Measurements from ENCODE around the gene THAP11. TPM values are rescaled to one million over a fixed set of nuclear protein-coding genes. Genes with fewer than 3 reads are reported as not detected.

THAP11 gene
- polyA plus RNA-seq, 3 donors: 17.6 to 84.2 (median 52.5) TPM

DNA sequence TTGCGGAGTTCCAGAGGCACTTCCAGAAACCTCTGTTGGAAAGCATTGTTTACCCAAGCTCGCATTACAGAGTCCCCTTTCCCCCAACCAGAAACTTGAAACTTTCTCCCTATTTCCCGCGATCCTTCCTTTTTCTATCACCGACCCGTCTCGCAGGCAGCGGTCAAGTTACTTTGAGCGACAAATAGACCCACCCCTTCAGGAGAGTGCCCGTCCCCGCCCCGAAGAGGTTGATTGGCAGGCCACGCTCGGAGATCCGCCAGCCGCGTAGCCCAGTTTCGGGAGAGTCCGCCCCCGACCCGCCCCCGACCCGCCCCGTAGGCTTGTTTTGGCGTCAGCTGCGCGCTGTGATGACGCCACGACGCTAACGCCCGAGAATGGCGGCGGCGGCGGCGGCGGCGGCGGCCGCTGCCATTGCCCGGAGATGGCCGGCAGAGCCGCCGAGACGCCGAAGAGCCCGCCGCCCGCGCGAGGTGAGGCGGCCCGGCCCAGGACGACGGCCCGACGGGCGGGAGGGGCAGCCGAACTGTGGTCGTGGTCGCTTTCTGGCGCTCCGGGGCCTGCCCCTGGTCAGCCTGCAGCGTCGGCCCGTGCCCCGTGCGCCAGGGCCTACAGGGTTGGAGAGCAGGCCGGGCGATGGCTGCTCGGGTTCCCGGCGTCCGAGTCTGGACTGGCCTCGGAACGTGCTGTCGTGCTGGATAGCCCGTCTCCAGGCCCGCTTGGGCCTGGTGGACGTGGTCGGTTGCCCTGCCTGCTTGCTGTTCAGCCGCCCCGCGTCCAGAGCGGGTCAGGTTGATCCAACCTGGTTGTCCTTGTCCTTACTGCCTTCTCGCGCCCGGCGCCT, 51.0 kb downstream of the THAP11 start, which contains the start of gene PSKH1:
TSS of gene PSKH1 (plus strand) at position 356 of the 844 bp plus-strand sequence. CDS start 15,496 bp downstream, outside the sequence.
- peak within 1 kb of the TSS; percentile 99 for H3K9ac ChIP-seq (ENCODE audit: insufficient read depth, low read length, poor library complexity, severe bottlenecking)
- intact Hi-C loops (cut with micrococcal nuclease): loop anchor here in 1 of 2 donors (5.0 kb wide), 3 partner anchors 44 to 331 kb away; partner anchors contain the start of genes CTCF, PSMB10, RANBP10 and TSNAXIP1
- Mint-ChIP-seq H3K4me1 (peaks cover 24% of the 10 kb centered on the region), H3K4me3 (peak within 1 kb of the TSS; percentile 89 to 95), H3K27me3 (ENCODE audit: low read depth in 3 of 3) (no peaks in the 10 kb centered on the region), H3K9me3 (no peaks in the 10 kb centered on the region), H3K36me3 (peaks cover 5 to 15% of the 10 kb centered on the region in 2 donors), H3K27ac (peak within 1 kb of the TSS; percentile 93 to 98 (median 95))
- H3K27me3 ChIP-seq (ENCODE audit: control insufficient read depth in 2 of 2, insufficient read depth in 2 of 2, low read length in 2 of 2): no peaks in the 10 kb centered on the region
- peaks cover 50% of the 10 kb centered on the region for H3K79me2 ChIP-seq (ENCODE audit: insufficient read depth, low read length)
- peaks cover 18 to 21% of the 10 kb centered on the region in 2 donors for H3K4me1 ChIP-seq (ENCODE audit: control insufficient read depth in 1 of 2, insufficient read depth in 2 of 2, low read length in 2 of 2)
- H2AFZ ChIP-seq (ENCODE audit: insufficient read depth, low read depth, low read length, poor library complexity, severe bottlenecking): peak within 1 kb of the TSS; percentile 91
- H3K27ac ChIP-seq (ENCODE audit: low read depth in 1 of 2, low read length in 2 of 2): peak within 1 kb of the TSS; percentile 89 to 97
- H3K4me2 ChIP-seq (replicated peaks; ENCODE audit: extremely low read depth, low read length, poor library complexity, severe bottlenecking): peak within 1 kb of the TSS; percentile 91
- WGBS (ENCODE audit: insufficient coverage): under 1% methylated on average over 88 of the region's 90 CpGs
- peak; percentile 92 to 94 (median 93) for DNase-seq
- H3K4me3 ChIP-seq (replicated peaks in 1 of 3; ENCODE audit: low read depth in 2 of 3, low read length in 3 of 3): peak within 1 kb of the TSS; percentile 58 to 91 (median 90)
- H3K36me3 ChIP-seq (replicated peaks in 1 of 2; ENCODE audit: control insufficient read depth in 1 of 2, insufficient read depth in 2 of 2, low read length in 2 of 2): no peaks in the 10 kb centered on the region
- no peaks in the 10 kb centered on the region for H3K9me3 ChIP-seq (replicated peaks in 1 of 2; ENCODE audit: control insufficient read depth in 1 of 2, insufficient read depth in 1 of 2, low read length in 2 of 2)
- peaks cover 21% of the 10 kb centered on the region for H4K20me1 ChIP-seq (ENCODE audit: insufficient read depth, low read length)
- TF ChIP-seq CTCF (IDR thresholded peaks at IDR 0.05): no peak

Small RNA genes within 50 kb of the gene (small RNA-seq; reads per million reads assigned to genes)
- gene AC040162.2 (ENCODE audit: insufficient read length, low read depth) (not detected), gene NRN1L (ENCODE audit: insufficient read length, low read depth) (not detected)

Other genes starting within 250 kb of the THAP11 start
- gene CARMIL2, start 197.2 kb upstream of the THAP11 start, polyA plus RNA-seq: 1 to 10 TPM in 1 of 3 donors, under 1 TPM in 1, not detected in 1; 0.30 to 1.5 TPM
- gene ACD, start 182.1 kb upstream of the THAP11 start, polyA plus RNA-seq: 10 to 100 TPM; 11.8 to 26.0 (median 14.9) TPM
- 1 to 10 TPM; 2.7 to 6.9 (median 6.1) TPM for gene PARD6A, start 181.4 kb upstream of the THAP11 start, polyA plus RNA-seq
- 1 to 10 TPM in 2 of 3 donors, under 1 TPM in 1; 0.92 to 6.2 (median 3.2) TPM for gene ENKD1, start 175.6 kb upstream of the THAP11 start, polyA plus RNA-seq
- gene C16orf86, start 175.5 kb upstream of the THAP11 start, polyA plus RNA-seq: 10 to 100 TPM in 1 of 3 donors, 1 to 10 TPM in 2; 4.1 to 11.3 (median 4.6) TPM
- gene GFOD2, start 123.0 kb upstream of the THAP11 start, polyA plus RNA-seq: 1 to 10 TPM; 3.7 to 9.4 (median 3.8) TPM
- 10 to 100 TPM in 1 of 3 donors, 1 to 10 TPM in 2; 6.4 to 16.7 (median 6.6) TPM for gene RANBP10, start 35.8 kb upstream of the THAP11 start, polyA plus RNA-seq
- gene TSNAXIP1, start 35.4 kb upstream of the THAP11 start, polyA plus RNA-seq: under 1 TPM in 1 of 3 donors, not detected in 2; 0.23 TPM
- 100 to 1,000 TPM in 1 of 3 donors, 10 to 100 TPM in 2; 64.2 to 104 (median 90.3) TPM for gene NUTF2, start 4.6 kb downstream of the THAP11 start, polyA plus RNA-seq
- 100 to 1,000 TPM in 1 of 3 donors, 10 to 100 TPM in 1, 1 to 10 TPM in 1; 8.3 to 120 (median 12.4) TPM for gene CENPT, start 5.4 kb downstream of the THAP11 start, polyA plus RNA-seq
- 10 to 100 TPM; 13.7 to 84.9 (median 18.2) TPM for gene EDC4, start 30.7 kb downstream of the THAP11 start, polyA plus RNA-seq
- gene NRN1L, start 42.6 kb downstream of the THAP11 start, polyA plus RNA-seq: 1 to 10 TPM in 1 of 3 donors, under 1 TPM in 1, not detected in 1; 0.50 to 3.6 TPM
- gene PSKH1, start 50.9 kb downstream of the THAP11 start, polyA plus RNA-seq: 10 to 100 TPM; 11.0 to 19.7 (median 16.8) TPM
- gene CTRL, start 89.5 kb downstream of the THAP11 start, polyA plus RNA-seq: 10 to 100 TPM in 1 of 3 donors, 1 to 10 TPM in 1, under 1 TPM in 1; 0.69 to 17.4 (median 1.6) TPM
- gene PSMB10, start 94.5 kb downstream of the THAP11 start, polyA plus RNA-seq: 100 to 1,000 TPM; 158 to 798 (median 609) TPM
- 10 to 100 TPM in 1 of 3 donors, under 1 TPM in 1, not detected in 1; 0.17 to 16.2 TPM for gene LCAT, start 101.8 kb downstream of the THAP11 start, polyA plus RNA-seq
- gene SLC12A4, start 126.3 kb downstream of the THAP11 start, polyA plus RNA-seq: 10 to 100 TPM in 1 of 3 donors, 1 to 10 TPM in 2; 7.3 to 57.2 (median 7.7) TPM
- gene DPEP3, start 138.2 kb downstream of the THAP11 start, polyA plus RNA-seq: 1 to 10 TPM in 1 of 3 donors, under 1 TPM in 2; 0.20 to 1.8 (median 0.25) TPM
- 100 to 1,000 TPM; 117 to 235 (median 124) TPM for gene DPEP2, start 157.2 kb downstream of the THAP11 start, polyA plus RNA-seq
- not detected for gene DPEP2NB, start 173.6 kb downstream of the THAP11 start, polyA plus RNA-seq
- 10 to 100 TPM; 14.7 to 42.9 (median 27.7) TPM for gene DDX28, start 180.9 kb downstream of the THAP11 start, polyA plus RNA-seq
- 10 to 100 TPM; 18.4 to 40.7 (median 33.2) TPM for gene DUS2, start 181.0 kb downstream of the THAP11 start, polyA plus RNA-seq
- gene NFATC3, start 243.1 kb downstream of the THAP11 start, polyA plus RNA-seq: 10 to 100 TPM; 14.3 to 21.8 (median 15.8) TPM